T-helper 1 cell (primary cell): Measurements from ENCODE around the gene OTX2.

Experiments used
- DNase-seq, 5 donors: peaks; one replicate each; pipeline ENCODE4 v3.0.0-alpha.2; 2012 to 2020

The OTX2 gene

DNA sequence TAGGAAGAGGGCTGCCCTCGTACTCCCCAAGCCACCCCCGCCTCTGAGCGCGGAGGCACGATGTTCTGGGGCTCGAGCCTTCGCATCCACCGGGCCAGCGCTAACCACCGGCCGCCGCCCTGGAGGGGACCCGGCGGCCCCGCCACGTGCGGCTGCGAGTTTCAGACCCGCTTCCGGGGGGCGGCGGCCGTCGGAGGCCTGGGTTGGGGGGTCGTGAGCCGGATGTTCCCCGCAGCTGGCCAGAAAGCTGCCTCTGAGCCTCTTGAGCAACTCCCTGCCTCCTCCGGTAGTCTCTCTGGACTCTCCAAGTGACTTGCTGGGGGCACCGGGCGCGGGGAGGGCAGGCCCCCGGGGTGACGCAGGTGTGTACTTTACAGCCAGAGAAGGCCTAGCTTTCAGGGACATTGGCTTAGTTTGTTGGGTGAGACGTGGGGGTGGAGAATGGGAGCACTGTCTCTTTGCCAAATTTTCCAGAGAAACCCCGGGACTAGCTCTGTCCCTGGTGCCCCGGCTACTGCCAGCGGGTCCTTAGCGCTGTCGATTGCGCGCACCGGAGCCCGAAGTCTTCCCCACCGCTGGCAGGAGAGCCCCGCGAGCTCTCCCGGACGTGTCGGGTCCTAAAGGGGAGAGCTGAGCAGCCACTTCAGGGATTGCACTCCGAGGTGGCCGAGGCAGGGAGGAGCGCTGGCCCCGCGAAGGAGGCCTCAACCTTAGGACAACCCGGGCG lies 15.6 kb downstream of the OTX2 start:
- DNase-seq, result no peak

DNA sequence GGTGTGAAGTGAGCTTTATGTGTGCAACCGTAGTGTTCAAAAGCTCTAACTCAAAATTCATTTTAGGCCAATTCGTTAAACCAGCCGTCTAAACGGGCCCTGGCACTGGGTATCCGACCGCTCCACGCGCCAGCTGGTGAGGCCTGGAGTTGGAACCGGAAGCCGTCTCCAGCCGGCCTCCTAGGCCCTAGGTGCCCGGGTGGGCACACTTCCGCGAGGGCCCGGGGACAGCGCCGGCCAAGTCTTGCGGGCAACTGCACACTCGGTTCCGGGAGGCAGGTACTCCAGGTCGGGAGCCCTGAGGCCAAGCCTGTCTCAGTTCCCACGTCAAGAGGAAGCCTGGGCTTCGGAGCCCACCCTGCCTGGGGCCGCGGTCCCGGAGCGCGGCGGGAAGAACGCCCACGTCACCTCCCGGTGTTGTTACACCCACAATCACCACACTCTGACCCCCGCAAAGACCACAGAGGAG lies 16.2 kb downstream of the OTX2 start:
- DNase-seq, result no peak

DNA sequence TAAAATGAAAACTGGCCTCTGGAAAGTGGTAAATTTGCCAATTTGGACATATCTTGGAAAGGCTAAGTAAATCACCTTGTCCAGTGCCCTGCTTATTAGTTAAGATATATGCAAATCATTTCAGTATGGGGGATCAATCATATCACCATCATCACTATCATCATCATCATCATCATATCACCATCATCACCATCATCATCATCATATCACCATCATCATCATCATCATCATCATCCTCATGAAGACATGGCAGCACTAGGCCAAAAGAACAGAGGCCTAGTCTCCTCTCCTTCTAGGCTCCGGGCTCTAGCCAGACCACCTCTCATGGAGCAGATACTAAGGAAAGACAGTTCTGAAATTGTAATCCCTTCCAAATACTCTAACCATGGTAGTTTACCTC lies 20.3 kb downstream of the OTX2 start:
- DNase-seq, result no peak

DNA sequence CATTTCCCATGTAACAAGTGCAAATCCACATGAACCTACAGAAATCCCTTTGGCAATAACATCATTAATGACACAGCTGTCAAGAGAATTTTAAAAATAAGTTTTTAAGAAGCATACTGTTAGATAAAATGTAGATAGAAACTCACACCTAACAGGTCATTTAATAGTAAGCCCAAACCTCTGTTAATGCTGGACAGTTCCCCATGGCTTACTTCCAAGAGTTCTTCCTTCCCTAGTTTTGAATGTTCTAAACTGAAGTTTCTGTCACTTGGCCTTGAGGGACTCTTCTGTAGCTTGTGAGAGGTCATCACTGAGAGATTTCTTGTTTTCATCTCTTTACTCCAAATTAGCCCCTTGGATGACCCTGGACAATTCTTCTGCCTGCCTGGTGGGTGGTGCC lies 22.7 kb downstream of the OTX2 start:
- no peak for DNase-seq

DNA sequence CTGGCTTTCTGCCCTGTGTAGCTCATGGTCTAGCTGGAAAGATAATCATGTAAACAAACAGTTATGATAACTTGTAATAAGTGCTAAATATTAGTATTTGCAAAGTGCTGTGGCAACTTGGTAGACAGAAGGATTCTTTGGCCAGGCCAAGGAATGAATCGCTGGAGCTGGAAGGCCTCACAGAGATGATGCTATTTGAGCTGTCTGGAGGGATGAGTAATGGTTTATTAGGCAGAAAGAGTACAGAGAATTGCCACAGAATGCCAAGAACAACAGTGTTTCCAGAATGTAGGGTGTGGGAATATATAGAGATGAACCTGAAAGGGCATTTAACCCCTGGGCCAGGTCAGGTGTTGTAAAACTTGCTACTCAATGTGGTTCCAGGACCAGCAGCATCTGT lies 27.6 kb downstream of the OTX2 start:
- DNase-seq, result no peak

DNA sequence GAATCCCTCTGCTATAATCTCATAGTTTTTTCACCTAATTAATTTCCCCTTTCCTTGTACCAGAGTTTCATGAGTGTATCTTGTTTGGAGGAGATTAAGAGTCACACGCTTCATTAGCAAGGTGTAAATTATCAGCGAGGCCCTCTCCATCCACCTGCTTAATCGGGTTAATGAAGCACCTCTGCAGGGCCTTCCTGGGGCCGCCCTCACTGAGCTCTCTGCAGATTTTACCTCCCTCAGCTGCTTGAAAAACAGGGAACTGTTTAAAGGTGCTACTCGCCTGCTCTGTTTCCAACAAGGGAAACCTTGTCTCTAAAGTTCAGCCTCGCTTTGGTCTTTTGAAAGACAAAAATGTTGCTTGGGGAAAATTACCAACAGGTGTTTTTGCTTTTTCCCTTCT lies 35.8 kb downstream of the OTX2 start:
- no peak for DNase-seq

DNA sequence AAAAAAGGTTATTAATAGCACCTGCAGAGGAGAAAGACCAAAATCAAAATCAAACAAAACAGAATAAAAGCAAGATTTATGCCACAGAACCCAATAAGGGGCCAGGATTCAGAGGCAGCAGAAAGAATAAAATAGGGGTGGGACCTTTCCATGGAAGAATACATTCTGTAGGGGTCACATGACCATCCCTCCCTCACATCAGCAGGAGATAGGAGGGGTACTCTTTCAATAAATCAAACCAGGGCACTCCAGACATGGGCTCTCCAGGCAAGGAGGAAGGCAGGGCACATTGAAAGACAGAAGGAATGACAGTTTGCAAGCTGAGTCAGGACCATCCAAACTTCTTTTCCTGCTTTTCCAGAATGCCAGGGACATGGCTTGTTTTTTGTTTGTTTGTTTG lies 39.8 kb downstream of the OTX2 start:
- no peak for DNase-seq

DNA sequence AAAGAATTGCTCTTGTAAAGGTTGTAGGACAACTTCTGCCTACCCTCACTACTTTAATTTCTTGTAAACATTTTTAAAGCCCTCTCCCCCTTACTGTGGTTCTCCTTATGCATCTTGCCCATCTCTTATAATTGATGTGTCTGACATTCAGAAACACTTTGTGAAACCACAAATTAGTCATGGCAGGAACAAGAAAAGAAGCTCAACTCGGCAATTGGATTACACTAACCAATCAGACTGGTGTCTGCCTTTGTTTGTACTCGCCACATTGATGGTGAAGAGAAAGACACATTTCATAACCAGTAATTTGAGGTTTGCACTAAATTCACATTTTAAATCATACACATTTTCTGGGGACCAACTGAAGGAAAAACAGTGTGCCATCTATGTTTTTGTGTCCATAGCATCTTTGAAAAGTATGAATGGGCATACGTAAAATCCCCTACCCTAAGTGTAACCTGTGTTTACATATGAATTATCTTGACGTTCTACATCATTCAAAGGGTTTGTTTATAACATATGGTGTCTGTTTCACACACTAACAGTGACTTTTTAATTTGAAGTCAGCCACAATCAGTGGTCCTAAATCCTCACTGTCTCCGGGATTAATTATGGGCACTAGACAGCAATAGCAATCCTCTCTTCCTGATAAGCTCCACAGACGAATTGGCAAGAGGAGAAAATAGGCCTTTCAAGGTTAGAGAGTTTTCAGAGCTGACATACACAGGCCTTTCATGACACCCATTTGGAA lies 49.9 kb downstream of the OTX2 start:
- no peak for DNase-seq

DNA sequence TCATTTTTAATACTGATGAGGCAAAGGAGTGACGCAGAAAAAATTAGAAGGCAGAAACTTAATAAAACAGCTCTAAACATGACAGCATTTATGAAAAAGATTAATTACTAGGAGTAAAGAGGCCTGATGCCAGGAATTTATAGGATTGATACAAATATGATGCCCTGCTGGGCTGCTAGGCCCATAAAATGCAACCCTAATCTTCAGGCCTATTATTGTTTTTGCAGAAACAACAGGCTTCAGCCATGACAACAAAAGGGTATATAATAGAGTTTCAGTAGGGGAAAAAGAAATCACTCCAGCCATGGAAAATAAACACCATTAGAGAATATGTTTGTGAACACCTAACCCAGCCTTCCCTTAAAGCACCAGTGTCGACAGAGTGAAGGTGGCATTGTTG lies 50.6 kb downstream of the OTX2 start:
- DNase-seq, result no peak

DNA sequence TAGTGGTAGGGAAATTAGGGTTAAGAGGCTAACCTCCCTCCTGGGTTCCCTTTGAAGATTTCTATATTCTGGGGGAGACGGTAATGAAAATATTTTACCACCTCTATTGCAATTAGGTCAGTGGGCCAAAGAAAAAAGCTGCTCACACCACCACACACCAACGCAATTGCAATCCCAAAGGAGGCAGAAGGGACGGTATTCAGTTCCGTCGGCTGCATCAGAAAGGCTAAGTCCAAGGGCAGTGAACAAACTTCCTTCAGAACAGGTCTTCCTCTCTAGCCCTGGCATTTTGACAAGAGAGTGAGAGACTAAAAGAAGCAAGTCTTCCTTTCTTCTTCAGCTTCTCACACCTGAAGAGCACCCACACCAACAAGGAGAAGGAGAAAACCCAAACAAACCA lies 51.2 kb downstream of the OTX2 start:
- no peak for DNase-seq

DNA sequence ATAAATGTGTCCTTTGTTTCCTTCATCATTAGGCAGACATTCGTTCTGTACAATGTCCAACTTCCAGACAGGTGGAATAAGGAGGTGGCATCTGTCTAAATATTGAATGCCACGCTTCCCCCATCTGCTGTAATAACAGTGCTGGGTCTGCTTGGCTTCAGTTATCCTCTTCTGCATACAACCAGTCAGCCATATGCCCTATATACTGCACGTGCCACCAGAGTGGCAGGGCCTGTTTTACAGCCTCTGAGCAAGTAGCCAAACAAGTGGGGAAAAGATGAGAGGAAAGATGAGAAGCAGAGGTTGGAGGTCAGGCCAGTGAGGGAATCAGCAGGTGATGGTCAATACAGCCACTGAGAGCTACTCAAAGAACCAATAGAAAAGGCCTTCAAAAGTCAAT lies 55.4 kb downstream of the OTX2 start:
- DNase-seq, result no peak

DNA sequence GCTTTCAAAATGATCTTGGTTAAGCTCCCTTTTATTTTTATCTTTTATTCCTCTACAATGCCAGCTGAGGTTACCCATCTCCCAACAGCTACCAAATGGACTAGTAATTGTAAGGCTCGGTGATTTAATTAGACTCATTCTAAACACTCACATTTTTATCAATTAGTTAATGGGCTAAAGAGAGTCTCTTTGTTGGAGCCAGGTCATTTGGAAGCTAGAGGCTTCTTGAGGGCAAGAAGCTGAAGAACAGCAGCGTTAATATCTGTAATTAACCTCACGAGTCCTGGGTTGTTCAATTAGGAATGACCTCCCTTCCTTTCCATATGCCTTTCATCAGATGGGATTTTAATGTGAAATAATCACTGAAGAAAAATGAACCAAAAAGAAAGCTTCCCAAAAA lies 56.9 kb downstream of the OTX2 start:
- DNase-seq, result no peak

DNA sequence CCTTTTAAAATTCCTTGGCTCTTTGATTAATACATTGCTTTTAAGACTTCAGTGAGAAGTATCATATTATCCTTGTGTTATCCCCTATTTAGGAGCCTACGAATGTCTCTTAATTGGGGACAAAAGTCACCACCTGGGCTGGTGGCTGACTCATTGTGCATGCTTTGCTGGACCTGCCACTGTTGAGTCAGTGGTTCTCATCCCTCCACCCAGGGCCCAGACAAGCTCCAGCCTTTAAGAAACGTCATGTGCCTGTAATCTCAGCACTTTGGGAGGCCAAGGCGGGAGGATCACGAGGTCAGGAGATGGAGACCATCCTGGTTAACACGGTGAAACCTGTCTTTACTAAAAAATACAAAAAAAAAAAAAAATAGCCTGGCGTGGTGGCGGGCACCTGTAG lies 57.9 kb downstream of the OTX2 start:
- no peak for DNase-seq

DNA sequence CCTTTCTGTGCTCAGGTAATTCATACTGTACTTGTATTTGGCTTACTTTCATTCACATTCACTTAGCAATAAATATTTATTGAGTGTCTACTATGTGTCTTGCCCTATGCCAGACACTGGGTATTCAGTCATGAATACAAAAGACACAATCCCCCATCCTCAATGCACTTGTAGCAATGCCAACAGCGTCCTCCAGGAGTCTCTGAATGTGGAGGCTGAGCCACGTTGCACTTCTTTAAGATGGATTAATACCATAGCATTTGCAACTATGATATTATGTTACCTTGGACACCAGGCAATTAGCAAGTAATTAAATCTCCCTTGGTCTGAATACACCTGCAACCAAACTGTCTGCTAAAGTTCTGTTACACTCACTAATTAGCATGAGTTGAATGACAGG lies 58.8 kb downstream of the OTX2 start:
- no peak for DNase-seq
